ENCODE results near the gene NDUFAF4.

Gene NDUFAF4

GRCh38 chr6:96897396-96898240, at the start of gene NDUFAF4:
Gene NDUFAF4, minus strand, starts transcription at chr6:96897891. Its CDS starts 90 bp downstream, at chr6:96897801.
- peak; percentile 72 for DNase-seq (ENCODE audit: low read depth)

- no peak for DNase-seq (ENCODE audit: low read depth)
Observed at GRCh38 chr6:96947055-96947454, 49.4 kb upstream of the NDUFAF4 start.

- DNase-seq (ENCODE audit: low read depth): no peak
Observed at GRCh38 chr6:96943555-96944215, 46.0 kb upstream of the NDUFAF4 start.

GRCh38 chr6:96942676-96943075, 45.0 kb upstream of the NDUFAF4 start:
- no peak for DNase-seq (ENCODE audit: low read depth)

- DNase-seq (ENCODE audit: low read depth): no peak
Observed at GRCh38 chr6:96940322-96940721, 42.6 kb upstream of the NDUFAF4 start.

GRCh38 chr6:96939007-96939805, 41.5 kb upstream of the NDUFAF4 start:
- peak; percentile 80 for DNase-seq (ENCODE audit: low read depth)

GRCh38 chr6:96934087-96934486, 36.4 kb upstream of the NDUFAF4 start:
- DNase-seq (ENCODE audit: low read depth): no peak

GRCh38 chr6:96931198-96931597, 33.5 kb upstream of the NDUFAF4 start:
- no peak for DNase-seq (ENCODE audit: low read depth)

- DNase-seq (ENCODE audit: low read depth): no peak
Observed at GRCh38 chr6:96929741-96930140, 32.0 kb upstream of the NDUFAF4 start.

GRCh38 chr6:96927660-96928059, 30.0 kb upstream of the NDUFAF4 start:
- DNase-seq (ENCODE audit: low read depth): no peak

GRCh38 chr6:96926425-96926824, 28.7 kb upstream of the NDUFAF4 start:
- no peak for DNase-seq (ENCODE audit: low read depth)

GRCh38 chr6:96925290-96925687, 27.6 kb upstream of the NDUFAF4 start:
- no peak for DNase-seq (ENCODE audit: low read depth)

- DNase-seq (ENCODE audit: low read depth): no peak
Observed at GRCh38 chr6:96923871-96924493, 26.3 kb upstream of the NDUFAF4 start.

- no peak for DNase-seq (ENCODE audit: low read depth)
Observed at GRCh38 chr6:96923400-96923799, 25.7 kb upstream of the NDUFAF4 start.

GRCh38 chr6:96917098-96917497, 19.4 kb upstream of the NDUFAF4 start:
- no peak for DNase-seq (ENCODE audit: low read depth)

GRCh38 chr6:96913621-96914020, 15.9 kb upstream of the NDUFAF4 start:
- DNase-seq (ENCODE audit: low read depth): no peak

GRCh38 chr6:96911751-96912150, 14.1 kb upstream of the NDUFAF4 start:
- no peak for DNase-seq (ENCODE audit: low read depth)

GRCh38 chr6:96911171-96911570, 13.5 kb upstream of the NDUFAF4 start:
- DNase-seq (ENCODE audit: low read depth): no peak

GRCh38 chr6:96909811-96910210, 12.1 kb upstream of the NDUFAF4 start:
- no peak for DNase-seq (ENCODE audit: low read depth)

- peak; percentile 52 for DNase-seq (ENCODE audit: low read depth)
Observed at GRCh38 chr6:96907498-96907897, 9.8 kb upstream of the NDUFAF4 start.

GRCh38 chr6:96900873-96901272, 3.2 kb upstream of the NDUFAF4 start:
- no peak for DNase-seq (ENCODE audit: low read depth)

- no peak for DNase-seq (ENCODE audit: low read depth)
Observed at GRCh38 chr6:96899451-96899998, 1.8 kb upstream of the NDUFAF4 start.
